ENCODE data around the gene ATP2C2. TPM values are rescaled to one million over a fixed set of nuclear protein-coding genes. Genes with fewer than 3 reads are reported as not detected.

The ATP2C2 gene
- polyA plus RNA-seq, 1 donor (not counting 4 experiments of a cell fraction or from before 2014, with no cell fraction given) = 0.96 TPM

- Histone ChIP-seq H2AFZ (ENCODE audit: control insufficient read depth, low read length) (no peak overlapping the region), H3K4me1 (ENCODE audit: control insufficient read depth, extremely low read depth, insufficient read depth, low read length) (no peaks in the 10 kb centered on the region), H3K9me3 (ENCODE audit: control insufficient read depth, low read depth, low read length) (no peaks in the 10 kb centered on the region), H3K9ac (ENCODE audit: control insufficient read depth, extremely low read depth, insufficient read depth, low read length) (no peak overlapping the region), H3K27ac (ENCODE audit: control insufficient read depth, insufficient read depth, low read length) (no peak overlapping the region), H4K20me1 (ENCODE audit: control insufficient read depth, extremely low read depth, insufficient read depth, low read length) (no peaks in the 10 kb centered on the region), H3K9me1 (ENCODE audit: control insufficient read depth, extremely low read depth, insufficient read depth, low read length) (no peaks in the 10 kb centered on the region), H3K79me2 (ENCODE audit: control insufficient read depth, insufficient read depth, low read length) (no peaks in the 10 kb centered on the region), H3K4me3 (ENCODE audit: control insufficient read depth in 2 of 3, extremely low read depth in 1 of 3, insufficient read depth in 2 of 3, low read depth in 1 of 3, low read length in 3 of 3) (no peak overlapping the region), H3K36me3 (ENCODE audit: control insufficient read depth in 2 of 2, extremely low read depth in 1 of 2, insufficient read depth in 2 of 2, low read length in 2 of 2) (no peaks in the 10 kb centered on the region), H3K27me3 (ENCODE audit: control insufficient read depth, extremely low read depth, insufficient read depth, low read length) (no peaks in the 10 kb centered on the region), H3K4me2 (ENCODE audit: control insufficient read depth, extremely low read depth, insufficient read depth, low read depth, low read length) (no peak overlapping the region)
- dilution Hi-C loops (cut with MboI; ENCODE audit: extremely low pct_ligation_motif_present, low sequenced_read_pairs) = loop anchor here (25.0 kb wide), 1 partner anchor 169 kb away; no protein-coding TSS in a partner anchor
- DNase-seq (ENCODE audit: low read depth, low spot score) (no peak), FAIRE-seq (no peak)
- TF ChIP-seq CTCF (optimal IDR thresholded peaks at IDR 0.05 in 1 of 3, IDR thresholded peaks at IDR 0.05 in 1 of 3, conservative IDR thresholded peaks at IDR 0.05 in 1 of 3; ENCODE audit: extremely low read depth in 1 of 3, insufficient read depth in 2 of 3, low read length in 3 of 3) (no peak), EZH2 (IDR thresholded peaks at IDR 0.05; ENCODE audit: low read length) (no peak)
Observed at GRCh38 chr16:84430860-84431259, 62.5 kb downstream of the ATP2C2 start.

GRCh38 chr16:84434800-84435199 lies 66.5 kb downstream of the ATP2C2 start:
- Histone ChIP-seq H3K4me2 (ENCODE audit: control insufficient read depth, extremely low read depth, insufficient read depth, low read depth, low read length) (no peak overlapping the region), H2AFZ (ENCODE audit: control insufficient read depth, low read length) (no peak overlapping the region), H3K4me3 (ENCODE audit: control insufficient read depth in 2 of 3, extremely low read depth in 1 of 3, insufficient read depth in 2 of 3, low read depth in 1 of 3, low read length in 3 of 3) (no peak overlapping the region), H3K9me1 (ENCODE audit: control insufficient read depth, extremely low read depth, insufficient read depth, low read length) (no peaks in the 10 kb centered on the region), H3K4me1 (ENCODE audit: control insufficient read depth, extremely low read depth, insufficient read depth, low read length) (no peaks in the 10 kb centered on the region), H3K27ac (ENCODE audit: control insufficient read depth, insufficient read depth, low read length) (no peak overlapping the region), H3K79me2 (ENCODE audit: control insufficient read depth, insufficient read depth, low read length) (no peaks in the 10 kb centered on the region), H3K27me3 (ENCODE audit: control insufficient read depth, extremely low read depth, insufficient read depth, low read length) (peaks cover 6% of the 10 kb centered on the region), H3K36me3 (ENCODE audit: control insufficient read depth in 2 of 2, extremely low read depth in 1 of 2, insufficient read depth in 2 of 2, low read length in 2 of 2) (no peaks in the 10 kb centered on the region), H3K9ac (ENCODE audit: control insufficient read depth, extremely low read depth, insufficient read depth, low read length) (no peak overlapping the region), H4K20me1 (ENCODE audit: control insufficient read depth, extremely low read depth, insufficient read depth, low read length) (no peaks in the 10 kb centered on the region), H3K9me3 (ENCODE audit: control insufficient read depth, low read depth, low read length) (no peaks in the 10 kb centered on the region)
- dilution Hi-C loops (cut with MboI; ENCODE audit: extremely low pct_ligation_motif_present, low sequenced_read_pairs) = loop anchor here (25.0 kb wide), 1 partner anchor 172 kb away; no protein-coding TSS in a partner anchor
- TF ChIP-seq CTCF (optimal IDR thresholded peaks at IDR 0.05 in 1 of 3, IDR thresholded peaks at IDR 0.05 in 1 of 3, conservative IDR thresholded peaks at IDR 0.05 in 1 of 3; ENCODE audit: extremely low read depth in 1 of 3, insufficient read depth in 2 of 3, low read length in 3 of 3) = no peak
- no peak for TF ChIP-seq EZH2 (IDR thresholded peaks at IDR 0.05; ENCODE audit: low read length)
- DNase-seq (ENCODE audit: low read depth, low spot score) = no peak
- FAIRE-seq = no peak
